GF-D8 (cell line): ENCODE results near the gene LARGE1.
"Not testable (repeated sequence)": the region's sequence is repeated elsewhere in the genome, so short reads cannot be mapped to it uniquely, and the experiment has no call there.

Experiments
- DNase-seq: peaks from one replicate; lab custom pipeline; 2025; lab: John Stamatoyannopoulos, UW

Gene LARGE1

GRCh38 chr22:33593818-33594217 is 326.5 kb downstream of the LARGE1 start:
- DNase-seq = no peak

- DNase-seq = no peak
Observed at GRCh38 chr22:33591946-33592345, 328.3 kb downstream of the LARGE1 start.

- no peak for DNase-seq
Observed at GRCh38 chr22:33589297-33589696, 331.0 kb downstream of the LARGE1 start.

GRCh38 chr22:33588860-33589259 is 331.4 kb downstream of the LARGE1 start:
- DNase-seq = no peak

- DNase-seq = no peak
Observed at GRCh38 chr22:33584152-33584551, 336.1 kb downstream of the LARGE1 start.

GRCh38 chr22:33582822-33583400 is 337.4 kb downstream of the LARGE1 start:
- DNase-seq = no peak

GRCh38 chr22:33580310-33580709 is 340.0 kb downstream of the LARGE1 start:
- no peak for DNase-seq

- no peak for DNase-seq
Observed at GRCh38 chr22:33579448-33580093, 340.7 kb downstream of the LARGE1 start.

- DNase-seq = no peak
Observed at GRCh38 chr22:33578752-33579151, 341.5 kb downstream of the LARGE1 start.

GRCh38 chr22:33577862-33578411 is 342.3 kb downstream of the LARGE1 start:
- no peak for DNase-seq

GRCh38 chr22:33576205-33576604 is 344.1 kb downstream of the LARGE1 start:
- no peak for DNase-seq

GRCh38 chr22:33575771-33576170 is 344.5 kb downstream of the LARGE1 start:
- no peak for DNase-seq

GRCh38 chr22:33575041-33575440 is 345.2 kb downstream of the LARGE1 start:
- no peak for DNase-seq

GRCh38 chr22:33573479-33573878 is 346.8 kb downstream of the LARGE1 start:
- no peak for DNase-seq

- no peak for DNase-seq
Observed at GRCh38 chr22:33572086-33572485, 348.2 kb downstream of the LARGE1 start.

- DNase-seq = no peak
Observed at GRCh38 chr22:33570110-33570509, 350.2 kb downstream of the LARGE1 start.

- no peak for DNase-seq
Observed at GRCh38 chr22:33569559-33569958, 350.7 kb downstream of the LARGE1 start.

GRCh38 chr22:33569018-33569417 is 351.3 kb downstream of the LARGE1 start:
- no peak for DNase-seq

GRCh38 chr22:33566495-33566894 is 353.8 kb downstream of the LARGE1 start:
- DNase-seq = not testable (repeated sequence)

GRCh38 chr22:33565580-33565995 is 354.7 kb downstream of the LARGE1 start:
- no peak for DNase-seq

- DNase-seq = no peak
Observed at GRCh38 chr22:33564683-33565082, 355.6 kb downstream of the LARGE1 start.

GRCh38 chr22:33563220-33563964 is 356.9 kb downstream of the LARGE1 start:
- no peak for DNase-seq

- DNase-seq = no peak
Observed at GRCh38 chr22:33562501-33562900, 357.8 kb downstream of the LARGE1 start.
